Keratinocyte (primary cell): ENCODE data around the gene CD200R1L. TPM values are rescaled to one million over a fixed set of nuclear protein-coding genes. Genes with fewer than 3 reads are reported as not detected.

ENCODE experiments used
- DNase-seq: peaks from one replicate; pipeline ENCODE4 v3.0.0-alpha.2; 2011; ENCODE audit warnings: low read depth, missing footprints, low spot score
- FAIRE-seq: peaks from 2 replicates; lab custom pipeline; 2011; peaks lifted over from hg19 to GRCh38; lab: Jason Lieb, UNC
- H2AFZ ChIP-seq: 2 replicates; pipeline ENCODE4 v1.6.0; 2012; ENCODE audit warnings: low read length, control low read depth, inconsistent platforms; ENCODE audit not compliant: control insufficient read depth
- H3K27ac ChIP-seq: 2 replicates; pipeline ENCODE4 v1.5.1; 2011; ENCODE audit warnings: low read length; ENCODE audit not compliant: control insufficient read depth, insufficient read depth
- H3K27me3 ChIP-seq: 3 replicates; pipeline ENCODE4 v1.6.0; 2011; ENCODE audit warnings: low read length; ENCODE audit not compliant: control insufficient read depth, insufficient read depth; ENCODE audit errors: extremely low read depth
- H3K36me3 ChIP-seq, 2 experiments: 2 replicates in 1 of 2; 3 replicates in 1 of 2; pipeline ENCODE4 v1.5.1; 2011; ENCODE audit warnings: low read length in 2 of 2, mild to moderate bottlenecking in 1 of 2; ENCODE audit not compliant: control insufficient read depth in 2 of 2, insufficient read depth in 2 of 2; ENCODE audit errors: extremely low read depth in 1 of 2
- H3K4me1 ChIP-seq: 3 replicates; pipeline ENCODE4 v1.5.1; 2011; ENCODE audit warnings: low read length; ENCODE audit not compliant: control insufficient read depth, insufficient read depth; ENCODE audit errors: extremely low read depth
- H3K4me2 ChIP-seq: 3 replicates; pipeline ENCODE4 v1.6.0; 2011; ENCODE audit warnings: low read depth, low read length; ENCODE audit not compliant: control insufficient read depth, insufficient read depth; ENCODE audit errors: extremely low read depth
- H3K4me3 ChIP-seq, 3 experiments: fragments of 200-600 bp in 1 of 3; sonication (generic) in 1 of 3; 2 replicates in 2 of 3; 3 replicates in 1 of 3; pipeline ENCODE4 v1.5.1; 2011 to 2016; ENCODE audit warnings: low read length in 3 of 3, mild to moderate bottlenecking in 3 of 3, control low read depth in 2 of 3, inconsistent platforms in 1 of 3, low read depth in 1 of 3, mixed read lengths in 1 of 3, mixed run types in 1 of 3, moderate library complexity in 1 of 3; ENCODE audit not compliant: control insufficient read depth in 2 of 3, insufficient read depth in 2 of 3; ENCODE audit errors: extremely low read depth in 1 of 3
- H3K79me2 ChIP-seq: 2 replicates; pipeline ENCODE4 v1.6.0; 2012; ENCODE audit warnings: low read length; ENCODE audit not compliant: control insufficient read depth, insufficient read depth
- H3K9ac ChIP-seq: 3 replicates; pipeline ENCODE4 v1.6.0; 2011; ENCODE audit warnings: low read length; ENCODE audit not compliant: control insufficient read depth, insufficient read depth; ENCODE audit errors: extremely low read depth
- H3K9me1 ChIP-seq: 3 replicates; pipeline ENCODE4 v1.6.0; 2011; ENCODE audit warnings: low read length; ENCODE audit not compliant: control insufficient read depth, insufficient read depth; ENCODE audit errors: extremely low read depth
- H3K9me3 ChIP-seq: 2 replicates; pipeline ENCODE4 v1.5.1; 2012; ENCODE audit warnings: low read depth, low read length; ENCODE audit not compliant: control insufficient read depth
- H4K20me1 ChIP-seq: 3 replicates; pipeline ENCODE4 v1.6.0; 2011; ENCODE audit warnings: low read length; ENCODE audit not compliant: control insufficient read depth, insufficient read depth; ENCODE audit errors: extremely low read depth
- EZH2 ChIP-seq: IDR thresholded peaks from one replicate; pipeline ENCODE4 v1.6.1; 2012; ENCODE audit warnings: inconsistent platforms, mild to moderate bottlenecking, low read length, moderate library complexity
- dilution Hi-C: fragments of 300-500 bp; cut with MboI; formaldehyde crosslinking; loops from one replicate; pipeline ENCODE4 v1.7.0; 2020; ENCODE audit warnings: low sequenced_read_pairs; ENCODE audit not compliant: extremely low pct_ligation_motif_present
- polyA plus RNA-seq, 5 experiments: library from polyadenylated mRNA; depleted of rRNA in 3 of 5; stranded (reverse) in 3 of 5; stranded (forward) in 1 of 5; unstranded in 1 of 5; fragments of >200 nt; gene quantifications; 1 replicate in 1 of 5; 2 replicates in 3 of 5; 3 replicates in 1 of 5; pipeline versions ENCODE4 v1.2.1 to v1.2.3, GENCODE V29; 2011 to 2012; ENCODE audit warnings: missing spikeins in 2 of 5, low read depth in 1 of 5, low replicate concordance in 1 of 5
- TF ChIP-seq, protein P1 (sequence below), 3 experiments: IDR thresholded peaks in 1 of 3; conservative IDR thresholded peaks in 1 of 3; optimal IDR thresholded peaks in 1 of 3; 2 replicates in 2 of 3; 3 replicates in 1 of 3; pipeline versions ENCODE3 to v1.5.1; 2011; ENCODE audit warnings: low read length in 3 of 3, mild to moderate bottlenecking in 3 of 3, moderate library complexity in 2 of 3, control low read depth in 1 of 3, inconsistent platforms in 1 of 3; ENCODE audit not compliant: insufficient read depth in 2 of 3; ENCODE audit errors: extremely low read depth in 1 of 3

Gene CD200R1L
- polyA plus RNA-seq, 1 donor (not counting 4 experiments of a cell fraction or from before 2014, with no cell fraction given) = not detected

GRCh38 chr3:112857526-112857925 is 10.9 kb upstream of the CD200R1L start:
- dilution Hi-C loops = no loop called here
- FAIRE-seq (no peak), DNase-seq (no peak)
- Histone ChIP-seq H4K20me1 (no peaks in the 10 kb centered on the region), H3K4me2 (no peak overlapping the region), H3K4me3 (no peak overlapping the region), H3K27me3 (no peaks in the 10 kb centered on the region), H3K9me3 (no peaks in the 10 kb centered on the region), H3K9me1 (no peaks in the 10 kb centered on the region), H3K4me1 (no peaks in the 10 kb centered on the region), H3K9ac (no peak overlapping the region), H3K79me2 (no peaks in the 10 kb centered on the region), H3K27ac (no peak overlapping the region), H3K36me3 (no peaks in the 10 kb centered on the region), H2AFZ (no peak overlapping the region)
- TF ChIP-seq, protein P1, sequence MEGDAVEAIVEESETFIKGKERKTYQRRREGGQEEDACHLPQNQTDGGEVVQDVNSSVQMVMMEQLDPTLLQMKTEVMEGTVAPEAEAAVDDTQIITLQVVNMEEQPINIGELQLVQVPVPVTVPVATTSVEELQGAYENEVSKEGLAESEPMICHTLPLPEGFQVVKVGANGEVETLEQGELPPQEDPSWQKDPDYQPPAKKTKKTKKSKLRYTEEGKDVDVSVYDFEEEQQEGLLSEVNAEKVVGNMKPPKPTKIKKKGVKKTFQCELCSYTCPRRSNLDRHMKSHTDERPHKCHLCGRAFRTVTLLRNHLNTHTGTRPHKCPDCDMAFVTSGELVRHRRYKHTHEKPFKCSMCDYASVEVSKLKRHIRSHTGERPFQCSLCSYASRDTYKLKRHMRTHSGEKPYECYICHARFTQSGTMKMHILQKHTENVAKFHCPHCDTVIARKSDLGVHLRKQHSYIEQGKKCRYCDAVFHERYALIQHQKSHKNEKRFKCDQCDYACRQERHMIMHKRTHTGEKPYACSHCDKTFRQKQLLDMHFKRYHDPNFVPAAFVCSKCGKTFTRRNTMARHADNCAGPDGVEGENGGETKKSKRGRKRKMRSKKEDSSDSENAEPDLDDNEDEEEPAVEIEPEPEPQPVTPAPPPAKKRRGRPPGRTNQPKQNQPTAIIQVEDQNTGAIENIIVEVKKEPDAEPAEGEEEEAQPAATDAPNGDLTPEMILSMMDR (optimal IDR thresholded peaks at IDR 0.05 in 1 of 3, IDR thresholded peaks at IDR 0.05 in 1 of 3, conservative IDR thresholded peaks at IDR 0.05 in 1 of 3; ENCODE audit: extremely low read depth in 1 of 3, insufficient read depth in 2 of 3, low read length in 3 of 3) = no peak
- TF ChIP-seq EZH2 = no peak

DNA sequence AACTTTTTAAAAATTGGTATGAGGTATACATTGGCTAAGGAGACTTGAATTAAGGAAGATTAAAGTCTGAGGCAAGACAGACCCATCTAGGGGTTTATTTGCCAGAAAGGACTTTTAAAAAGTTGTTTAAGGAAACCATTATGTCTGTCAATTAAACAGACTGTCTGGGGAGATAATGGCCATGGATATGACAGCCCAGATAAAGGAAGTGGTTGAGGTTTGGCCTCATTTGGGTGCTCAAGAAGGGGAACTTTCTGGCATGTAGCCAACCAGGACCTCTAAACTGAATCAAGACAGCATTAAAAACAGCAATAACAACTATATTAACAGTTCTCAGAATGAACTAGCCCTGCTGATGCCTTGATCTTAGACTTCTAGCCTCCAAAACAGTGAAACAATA is 9.9 kb upstream of the CD200R1L start:
- Histone ChIP-seq H3K9ac (no peak overlapping the region), H2AFZ (no peak overlapping the region), H3K9me1 (no peaks in the 10 kb centered on the region), H3K27me3 (no peaks in the 10 kb centered on the region), H3K9me3 (no peaks in the 10 kb centered on the region), H4K20me1 (no peaks in the 10 kb centered on the region), H3K79me2 (no peaks in the 10 kb centered on the region), H3K4me1 (no peaks in the 10 kb centered on the region), H3K36me3 (no peaks in the 10 kb centered on the region), H3K27ac (no peak overlapping the region), H3K4me3 (no peak overlapping the region), H3K4me2 (no peak overlapping the region)
- TF ChIP-seq, protein P1 (optimal IDR thresholded peaks at IDR 0.05 in 1 of 3, IDR thresholded peaks at IDR 0.05 in 1 of 3, conservative IDR thresholded peaks at IDR 0.05 in 1 of 3; ENCODE audit: extremely low read depth in 1 of 3, insufficient read depth in 2 of 3, low read length in 3 of 3) = no peak
- no peak for TF ChIP-seq EZH2
- FAIRE-seq (no peak), DNase-seq (no peak)
- dilution Hi-C loops = no loop called here
